PC-3 (cell line): ENCODE data around the gene YBX2.

Experiments
- EZH2phosphoT487 ChIP-seq: fragments of 300-600 bp; sonication (generic); IDR thresholded peaks from 2 replicates; pipeline ENCODE4 v1.6.1; 2018; ENCODE audit warnings: mild to moderate bottlenecking, antibody characterized with exemption, low read length, borderline replicate concordance
- TF ChIP-seq, protein P1 (sequence below): fragments of 300-600 bp; sonication (generic); conservative IDR thresholded peaks from 2 replicates; pipeline ENCODE4 v1.5.1; 2017; ENCODE audit warnings: antibody characterized with exemption, low read depth, mild to moderate bottlenecking, low read length

DNA sequence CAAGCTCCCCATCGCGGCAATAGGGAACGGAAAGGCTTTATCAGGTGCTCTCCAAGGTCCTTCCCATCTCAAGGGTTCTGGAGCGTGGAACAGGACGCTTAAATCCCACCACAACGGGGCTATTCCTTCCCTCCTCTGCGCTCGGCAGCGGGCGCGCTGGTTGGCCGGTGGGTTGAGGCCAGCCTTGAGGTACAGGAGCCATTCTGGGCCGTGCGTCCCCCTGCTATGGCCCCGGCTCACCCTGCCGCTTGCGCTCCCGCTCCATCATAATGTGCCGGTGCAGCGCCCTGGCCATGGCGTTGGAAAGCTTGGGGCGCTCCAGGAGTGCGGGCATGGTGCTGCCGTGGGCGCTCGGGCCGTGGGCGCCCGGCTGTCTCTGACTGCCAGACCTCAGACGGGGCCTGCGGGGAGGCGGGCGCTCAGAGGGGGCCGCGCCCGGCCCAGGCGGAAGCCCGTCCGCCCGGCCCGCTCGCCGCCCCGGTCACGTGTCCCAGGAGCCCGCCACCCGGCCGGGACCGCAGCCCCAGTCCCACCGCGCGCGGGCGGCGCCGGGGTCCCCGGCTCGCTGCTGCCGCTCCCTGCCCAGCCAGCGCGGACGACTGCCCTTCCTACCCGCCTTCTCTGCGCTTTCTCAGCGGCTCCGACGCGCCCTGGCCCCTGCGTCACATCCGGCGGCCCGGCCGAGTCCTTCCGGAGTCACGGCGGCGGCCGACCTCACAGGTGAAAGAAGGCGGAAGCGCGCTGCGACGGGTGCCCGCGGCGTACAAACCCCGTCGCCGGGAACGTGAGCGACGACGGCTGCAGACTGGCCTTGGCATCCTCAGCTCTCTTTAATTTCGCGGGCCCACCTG lies 20.5 kb upstream of the YBX2 start, which contains the start of gene GPS2:
- TF ChIP-seq, protein P1, sequence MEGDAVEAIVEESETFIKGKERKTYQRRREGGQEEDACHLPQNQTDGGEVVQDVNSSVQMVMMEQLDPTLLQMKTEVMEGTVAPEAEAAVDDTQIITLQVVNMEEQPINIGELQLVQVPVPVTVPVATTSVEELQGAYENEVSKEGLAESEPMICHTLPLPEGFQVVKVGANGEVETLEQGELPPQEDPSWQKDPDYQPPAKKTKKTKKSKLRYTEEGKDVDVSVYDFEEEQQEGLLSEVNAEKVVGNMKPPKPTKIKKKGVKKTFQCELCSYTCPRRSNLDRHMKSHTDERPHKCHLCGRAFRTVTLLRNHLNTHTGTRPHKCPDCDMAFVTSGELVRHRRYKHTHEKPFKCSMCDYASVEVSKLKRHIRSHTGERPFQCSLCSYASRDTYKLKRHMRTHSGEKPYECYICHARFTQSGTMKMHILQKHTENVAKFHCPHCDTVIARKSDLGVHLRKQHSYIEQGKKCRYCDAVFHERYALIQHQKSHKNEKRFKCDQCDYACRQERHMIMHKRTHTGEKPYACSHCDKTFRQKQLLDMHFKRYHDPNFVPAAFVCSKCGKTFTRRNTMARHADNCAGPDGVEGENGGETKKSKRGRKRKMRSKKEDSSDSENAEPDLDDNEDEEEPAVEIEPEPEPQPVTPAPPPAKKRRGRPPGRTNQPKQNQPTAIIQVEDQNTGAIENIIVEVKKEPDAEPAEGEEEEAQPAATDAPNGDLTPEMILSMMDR = no peak
- no peak for TF ChIP-seq EZH2phosphoT487
